ENCODE measurements around the gene WSCD2. TPM values are rescaled to one million over a fixed set of nuclear protein-coding genes. Genes with fewer than 3 reads are reported as not detected.

The WSCD2 gene
- total and polyA plus RNA-seq, 2 donors (not counting 3 experiments of a cell fraction or from before 2014, with no cell fraction given) = not detected

- Histone ChIP-seq H3K4me1 (ENCODE audit: control insufficient read depth, extremely low read depth, insufficient read depth, low read length) (no peaks in the 10 kb centered on the region), H3K9me3 (replicated peaks; ENCODE audit: control insufficient read depth, insufficient read depth, low read length) (no peaks in the 10 kb centered on the region), H3K27ac (ENCODE audit: insufficient read depth, low read depth, low read length) (no peak overlapping the region), H3K4me2 (ENCODE audit: insufficient read depth, low read length) (no peak overlapping the region), H3K9ac (replicated peaks; ENCODE audit: extremely low read depth, insufficient read depth, low read length) (no peak overlapping the region), H2AFZ (ENCODE audit: low read depth, low read length) (no peak overlapping the region), H3K36me3 (ENCODE audit: control insufficient read depth in 2 of 2, extremely low read depth in 1 of 2, insufficient read depth in 2 of 2, low read length in 2 of 2) (no peaks in the 10 kb centered on the region), H3K27me3 (ENCODE audit: control insufficient read depth in 2 of 2, insufficient read depth in 2 of 2, low read length in 2 of 2) (no peaks in the 10 kb centered on the region), H3K9me1 (replicated peaks; ENCODE audit: control insufficient read depth, extremely low read depth, insufficient read depth, low read length) (no peaks in the 10 kb centered on the region), H3K4me3 (replicated peaks in 1 of 3; ENCODE audit: insufficient read depth in 1 of 3, low read depth in 1 of 3, low read length in 3 of 3) (no peak overlapping the region), H3K79me2 (ENCODE audit: control insufficient read depth, insufficient read depth, low read length) (no peaks in the 10 kb centered on the region), H4K20me1 (replicated peaks; ENCODE audit: control insufficient read depth, extremely low read depth, insufficient read depth, low read length) (no peaks in the 10 kb centered on the region)
- TF ChIP-seq JUN (IDR thresholded peaks at IDR 0.05; ENCODE audit: borderline replicate concordance, insufficient read depth, insufficient read length, low read depth) (no peak), GATA2 (IDR thresholded peaks at IDR 0.05; ENCODE audit: insufficient read depth, insufficient read length, low read depth, low read length) (no peak), EZH2 (IDR thresholded peaks at IDR 0.05; ENCODE audit: borderline replicate concordance, low read depth, low read length, severe bottlenecking) (no peak), POLR2AphosphoS5 (IDR thresholded peaks at IDR 0.05; ENCODE audit: insufficient read depth, low read depth, low read length) (no peak), MAX (IDR thresholded peaks at IDR 0.05; ENCODE audit: insufficient read depth, insufficient read length) (no peak), FOS (IDR thresholded peaks at IDR 0.05; ENCODE audit: borderline replicate concordance, insufficient read depth, low read length) (no peak), POLR2A (IDR thresholded peaks at IDR 0.05; ENCODE audit: low read depth, low read length) (no peak), CTCF (IDR thresholded peaks at IDR 0.05; ENCODE audit: extremely low read depth in 1 of 2, insufficient read depth in 1 of 2, low read depth in 1 of 2, low read length in 2 of 2) (no peak), MYC (IDR thresholded peaks at IDR 0.05; ENCODE audit: low read depth, low read length) (no peak)
- intact Hi-C loops (cut with micrococcal nuclease) (no loop called here), dilution Hi-C loops (cut with MboI; ENCODE audit: extremely low pct_ligation_motif_present, low sequenced_read_pairs) (no loop called here)
- POLR2A ChIA-PET = no interaction called here
- DNase-seq (ENCODE audit: low read depth, low spot score) = no peak
- BruUV-seq (replicated peaks) = no TSS peak
- no peak for FAIRE-seq
- CTCF ChIA-PET = no interaction called here
Measured at GRCh38 chr12:108115123-108116121, 13.7 kb upstream of the WSCD2 start.
